ENCODE measurements around the gene KIF5C. TPM values are rescaled to one million over a fixed set of nuclear protein-coding genes. Genes with fewer than 3 reads are reported as not detected.
A peak's percentile ranks its signal among the peaks of the same experiment; 100 is the strongest.

The KIF5C gene
- total RNA-seq, 2 experiments from 2014 or later: 8.1 to 22.2 TPM

Small RNA genes within 50 kb of the gene (small RNA-seq; reads per million reads assigned to genes)
- 1.9 reads per million, percentile 75 among the genes with 10 or more reads in this experiment for gene RNU2-9P
- gene UBBP3: not detected

Other genes starting within 250 kb of the KIF5C start
- gene EPC2, start 230.5 kb upstream of the KIF5C start, total RNA-seq (2014; rRNA removed; shearing (Covaris generic)): 12.8 and 14.9 TPM in 2 replicates
- 26.3 and 30.8 TPM in 2 replicates for gene EPC2, start 230.5 kb upstream of the KIF5C start, total RNA-seq (2022)
- gene LYPD6B, start 163.5 kb downstream of the KIF5C start, total RNA-seq (2014; rRNA removed; shearing (Covaris generic)): not detected in 2 replicates
- gene LYPD6B, start 163.5 kb downstream of the KIF5C start, total RNA-seq (2022): not detected in 2 replicates

Data from OCI-LY7 (cell line).